ENCODE measurements around the gene KPNA4. TPM values are rescaled to one million over a fixed set of nuclear protein-coding genes. Genes with fewer than 3 reads are reported as not detected.

Gene KPNA4
- total RNA-seq, 1 donor from 2014 or later, result 61.5 TPM

DNA sequence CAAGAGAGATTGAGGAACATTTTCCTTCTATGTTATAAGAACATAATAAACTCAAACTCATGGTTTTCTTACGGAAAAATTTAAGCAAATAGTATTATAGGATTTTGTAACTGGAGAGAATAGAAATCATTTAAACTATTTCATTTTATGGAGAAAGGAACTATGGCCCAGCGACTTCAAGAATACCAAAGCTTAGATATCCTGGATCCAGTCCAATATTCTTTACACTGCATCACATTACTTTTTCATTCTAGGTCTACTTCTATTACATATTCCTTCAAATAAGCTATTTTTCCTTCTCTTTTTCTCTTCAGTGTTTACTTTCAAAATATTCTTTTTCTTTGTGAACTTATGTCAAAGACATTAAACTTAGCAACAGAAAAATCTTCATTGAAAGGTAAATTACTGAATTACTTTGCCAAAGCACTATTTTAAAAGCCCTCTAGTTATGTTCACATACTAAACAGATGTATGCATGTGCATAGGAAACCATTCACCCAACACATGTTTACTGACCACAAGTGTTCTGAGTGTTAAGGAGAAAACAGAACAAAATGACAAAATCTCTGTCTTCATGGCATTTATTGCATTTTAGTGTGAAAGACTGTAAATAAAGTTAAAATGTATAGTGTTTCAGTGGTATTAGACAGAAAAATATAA, 20.4 kb downstream of the KPNA4 start:
- H3K4me3 Mint-ChIP-seq (ENCODE audit: unreplicated experiment), result peak overlapping the region; percentile 3
- no peaks in the 10 kb centered on the region for H3K27me3 Mint-ChIP-seq (ENCODE audit: unreplicated experiment)
- no peak for TF ChIP-seq CTCF (IDR thresholded peaks at IDR 0.05; ENCODE audit: partially characterized antibody, unreplicated experiment)
- H3K36me3 Mint-ChIP-seq (ENCODE audit: unreplicated experiment), result no peaks in the 10 kb centered on the region
- no peak for DNase-seq
- peaks cover 11% of the 10 kb centered on the region for H3K4me1 Mint-ChIP-seq (ENCODE audit: low read depth, unreplicated experiment)
- peak overlapping the region; percentile 14 for H3K27ac Mint-ChIP-seq (ENCODE audit: unreplicated experiment)
- H3K9me3 Mint-ChIP-seq (ENCODE audit: unreplicated experiment), result no peaks in the 10 kb centered on the region

DNA sequence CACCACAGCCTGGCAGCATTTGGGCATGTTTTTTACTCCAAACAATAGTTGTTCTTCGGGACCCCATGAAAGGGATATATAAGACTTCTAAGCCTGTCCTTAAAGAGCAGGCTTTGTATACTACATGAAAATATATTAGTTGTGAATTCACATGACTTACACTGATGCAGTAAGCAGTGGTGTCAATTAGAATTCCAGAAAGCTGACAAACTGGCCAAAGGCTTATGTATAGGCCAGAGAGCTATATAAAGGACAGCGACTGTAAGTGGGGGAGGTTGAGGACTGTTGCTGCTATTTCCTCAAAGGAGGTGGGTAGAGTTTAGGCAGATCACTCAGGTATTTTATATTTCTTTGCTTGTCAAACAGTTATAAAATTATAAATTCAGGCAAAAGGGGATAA, 24.8 kb downstream of the KPNA4 start:
- Mint-ChIP-seq H3K4me1 (ENCODE audit: low read depth, unreplicated experiment) (peaks cover 12% of the 10 kb centered on the region), H3K9me3 (ENCODE audit: unreplicated experiment) (no peaks in the 10 kb centered on the region), H3K27ac (ENCODE audit: unreplicated experiment) (no peak overlapping the region), H3K4me3 (ENCODE audit: unreplicated experiment) (no peak overlapping the region), H3K36me3 (ENCODE audit: unreplicated experiment) (no peaks in the 10 kb centered on the region), H3K27me3 (ENCODE audit: unreplicated experiment) (no peaks in the 10 kb centered on the region)
- no peak for TF ChIP-seq CTCF (IDR thresholded peaks at IDR 0.05; ENCODE audit: partially characterized antibody, unreplicated experiment)
- DNase-seq, result no peak

GRCh38 chr3:160538895-160539294, 26.5 kb downstream of the KPNA4 start:
- no peaks in the 10 kb centered on the region for H3K27me3 Mint-ChIP-seq (ENCODE audit: unreplicated experiment)
- H3K4me3 Mint-ChIP-seq (ENCODE audit: unreplicated experiment), result no peak overlapping the region
- TF ChIP-seq CTCF (IDR thresholded peaks at IDR 0.05; ENCODE audit: partially characterized antibody, unreplicated experiment), result no peak
- no peak overlapping the region for H3K27ac Mint-ChIP-seq (ENCODE audit: unreplicated experiment)
- peaks cover 4% of the 10 kb centered on the region for H3K4me1 Mint-ChIP-seq (ENCODE audit: low read depth, unreplicated experiment)
- no peaks in the 10 kb centered on the region for H3K9me3 Mint-ChIP-seq (ENCODE audit: unreplicated experiment)
- no peaks in the 10 kb centered on the region for H3K36me3 Mint-ChIP-seq (ENCODE audit: unreplicated experiment)
- DNase-seq, result no peak

DNA sequence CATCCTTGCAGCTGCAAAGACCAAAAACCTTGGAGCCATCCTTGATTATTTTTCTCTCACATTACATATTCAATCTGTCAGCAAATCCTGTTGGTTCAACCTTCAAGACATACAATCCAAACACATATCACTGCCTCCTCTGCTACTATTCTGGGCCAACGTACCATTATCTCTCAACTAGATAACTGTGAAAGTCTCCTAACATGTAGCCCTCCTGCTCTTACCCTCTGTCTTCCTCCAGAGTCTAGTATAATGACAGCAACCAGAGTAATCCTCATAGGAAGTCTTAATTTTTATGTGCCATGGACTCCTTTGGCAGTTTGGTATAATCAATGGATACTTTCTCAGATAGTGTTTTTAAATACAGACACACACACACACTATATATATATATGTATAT, 27.6 kb downstream of the KPNA4 start:
- Mint-ChIP-seq H3K9me3 (ENCODE audit: unreplicated experiment) (no peaks in the 10 kb centered on the region), H3K4me3 (ENCODE audit: unreplicated experiment) (no peak overlapping the region), H3K36me3 (ENCODE audit: unreplicated experiment) (no peaks in the 10 kb centered on the region), H3K27ac (ENCODE audit: unreplicated experiment) (peak overlapping the region; percentile 26), H3K4me1 (ENCODE audit: low read depth, unreplicated experiment) (peaks cover 4% of the 10 kb centered on the region), H3K27me3 (ENCODE audit: unreplicated experiment) (no peaks in the 10 kb centered on the region)
- no peak for DNase-seq
- no peak for TF ChIP-seq CTCF (IDR thresholded peaks at IDR 0.05; ENCODE audit: partially characterized antibody, unreplicated experiment)

GRCh38 chr3:160532371-160532770, 33.0 kb downstream of the KPNA4 start:
- Mint-ChIP-seq H3K9me3 (ENCODE audit: unreplicated experiment) (no peaks in the 10 kb centered on the region), H3K4me3 (ENCODE audit: unreplicated experiment) (no peak overlapping the region), H3K27ac (ENCODE audit: unreplicated experiment) (no peak overlapping the region), H3K4me1 (ENCODE audit: low read depth, unreplicated experiment) (no peaks in the 10 kb centered on the region), H3K27me3 (ENCODE audit: unreplicated experiment) (no peaks in the 10 kb centered on the region), H3K36me3 (ENCODE audit: unreplicated experiment) (no peaks in the 10 kb centered on the region)
- no peak for TF ChIP-seq CTCF (IDR thresholded peaks at IDR 0.05; ENCODE audit: partially characterized antibody, unreplicated experiment)
- DNase-seq, result no peak

All from glutamatergic neuron (in vitro differentiated cells).